Measurements from ENCODE around the gene SELENBP1.

The SELENBP1 gene

DNA sequence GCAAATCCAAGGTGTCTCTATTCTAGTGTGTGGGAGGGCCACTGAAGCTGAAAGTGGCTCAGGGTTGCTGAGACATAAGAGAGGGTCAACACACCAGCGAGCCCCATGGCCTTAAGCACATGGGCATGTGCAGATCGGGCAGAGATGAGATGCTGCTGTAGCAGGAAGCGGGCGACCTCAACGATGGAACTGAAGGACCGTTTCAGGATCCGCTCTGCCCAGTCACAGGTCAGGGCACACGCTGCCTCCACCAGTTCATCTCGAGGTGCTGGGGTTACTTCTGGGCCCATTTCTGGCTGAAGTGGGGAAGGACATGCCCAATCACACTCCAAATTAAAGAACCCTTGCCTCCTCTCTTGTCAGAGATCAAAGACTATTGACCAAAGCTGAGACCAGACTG lies 28.9 kb downstream of the SELENBP1 start:
- DNase-seq: no peak

DNA sequence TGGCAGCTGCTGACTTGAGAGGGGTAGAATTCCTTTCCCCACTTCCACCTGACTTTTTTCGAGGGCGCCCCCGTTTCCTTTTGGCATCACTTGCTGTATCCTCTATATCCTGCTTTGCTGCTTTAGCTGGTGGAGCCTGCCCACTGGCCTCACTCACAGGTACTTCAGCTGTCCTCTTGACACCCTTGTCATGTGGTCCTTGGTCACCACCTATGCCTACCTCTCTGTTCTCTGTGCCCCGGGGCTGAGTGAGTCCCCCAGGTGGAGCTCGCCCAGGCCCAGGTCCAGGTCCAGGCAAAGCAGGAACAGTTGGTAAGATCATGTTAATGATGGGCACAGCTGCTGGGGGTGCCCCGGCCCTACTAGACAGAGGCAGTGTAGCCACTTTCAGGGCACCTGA lies 29.9 kb downstream of the SELENBP1 start:
- DNase-seq: no peak

DNA sequence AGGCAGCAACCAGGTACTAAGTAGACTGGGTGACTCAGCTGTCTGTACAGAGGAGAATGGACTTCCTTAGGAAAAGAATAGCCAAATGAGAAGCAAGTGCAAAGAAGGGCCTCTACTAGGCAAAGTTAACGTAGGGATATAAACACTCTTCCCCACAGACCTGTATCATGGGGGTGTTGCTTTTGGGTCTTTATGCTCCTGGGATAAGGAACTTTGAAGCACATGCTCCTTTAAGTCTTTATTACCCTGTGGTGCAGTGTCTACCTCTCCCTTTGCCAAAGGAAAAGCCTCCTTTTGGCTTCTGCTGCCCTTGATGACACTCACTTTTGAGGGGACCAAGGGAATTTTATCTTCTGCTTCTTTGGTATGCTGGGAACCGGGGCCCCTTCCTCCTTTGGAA lies 30.5 kb downstream of the SELENBP1 start:
- no peak for DNase-seq

DNA sequence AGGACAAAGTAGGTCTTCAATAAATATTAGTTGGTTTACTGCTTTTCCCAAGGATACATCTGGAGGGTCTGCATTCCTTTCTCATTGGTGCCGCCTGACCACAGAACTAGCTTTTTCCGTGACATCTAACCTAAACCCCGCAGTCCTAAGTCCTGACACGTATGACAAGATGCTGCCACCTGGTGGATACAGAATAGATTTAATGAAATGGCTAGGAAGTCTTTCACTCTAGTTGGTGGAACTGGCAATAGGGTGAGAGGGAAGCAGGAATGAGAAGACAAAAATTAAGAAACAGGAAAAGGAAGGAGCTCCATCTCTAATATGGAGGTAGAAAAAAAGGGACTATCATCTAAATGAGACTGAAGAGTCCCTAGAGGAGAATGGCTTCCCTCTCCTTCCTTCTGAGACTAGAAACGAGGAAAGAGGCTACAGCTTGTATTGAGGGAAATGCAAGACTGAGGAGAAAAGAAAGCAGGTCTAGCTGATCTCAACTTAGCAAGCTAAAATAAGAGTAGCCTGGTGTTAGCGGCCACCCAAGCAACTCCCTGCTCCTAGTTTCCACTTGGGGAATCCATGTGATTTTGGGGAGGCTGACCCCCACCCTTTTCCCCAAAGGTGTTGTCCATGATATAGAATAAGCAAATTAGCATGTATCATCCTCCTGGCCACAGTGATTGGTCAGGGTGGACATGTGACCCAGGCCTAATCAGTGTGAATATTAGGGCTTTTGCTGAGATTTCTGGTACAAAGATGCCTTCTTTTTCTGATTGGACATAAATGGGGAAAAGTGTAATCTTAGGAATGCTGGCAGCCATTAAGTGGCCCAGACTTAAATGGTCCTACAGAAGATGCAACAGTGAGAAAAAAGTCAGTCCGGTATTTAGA lies 31.4 kb downstream of the SELENBP1 start:
- DNase-seq: peak in 2 of 4 experiments; percentile 7 to 9

DNA sequence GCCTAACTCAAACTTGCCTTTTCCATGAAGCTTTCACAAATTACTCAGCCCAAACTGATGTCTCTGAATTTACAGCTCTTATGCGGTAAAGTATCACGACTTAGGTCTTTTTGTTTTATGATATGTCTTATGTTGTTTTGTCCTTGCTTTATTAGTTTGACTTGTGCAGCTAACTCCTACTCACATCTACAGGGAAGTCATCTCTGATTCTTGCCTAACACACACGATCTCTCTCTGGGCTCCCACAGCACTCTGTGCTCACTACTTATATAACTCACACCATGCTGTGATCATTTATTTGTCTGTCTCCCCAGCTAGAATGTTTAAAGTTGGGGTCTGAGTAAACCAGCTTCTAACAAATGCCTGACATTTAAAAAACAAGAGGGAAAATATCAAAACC lies 35.9 kb downstream of the SELENBP1 start:
- no peak for DNase-seq

DNA sequence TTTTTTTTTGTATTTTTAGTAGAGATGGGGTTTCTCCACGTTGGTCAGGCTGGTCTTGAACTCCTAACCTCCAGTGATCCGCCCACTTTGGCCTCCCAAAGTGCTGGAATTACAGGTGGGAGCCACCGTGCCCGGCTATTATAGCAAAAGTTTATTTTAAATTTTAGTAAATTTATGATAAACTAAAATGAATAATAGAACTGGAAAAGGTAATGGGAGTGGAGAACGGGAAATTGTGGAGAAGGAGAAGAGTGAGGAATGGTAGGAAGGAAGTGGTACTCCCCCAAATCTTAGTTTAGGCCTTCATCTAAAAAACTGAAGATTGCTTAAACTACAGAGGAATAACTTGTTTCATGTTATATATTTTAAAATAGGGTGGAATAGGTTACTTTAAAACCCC lies 37.7 kb downstream of the SELENBP1 start:
- DNase-seq: no peak

DNA sequence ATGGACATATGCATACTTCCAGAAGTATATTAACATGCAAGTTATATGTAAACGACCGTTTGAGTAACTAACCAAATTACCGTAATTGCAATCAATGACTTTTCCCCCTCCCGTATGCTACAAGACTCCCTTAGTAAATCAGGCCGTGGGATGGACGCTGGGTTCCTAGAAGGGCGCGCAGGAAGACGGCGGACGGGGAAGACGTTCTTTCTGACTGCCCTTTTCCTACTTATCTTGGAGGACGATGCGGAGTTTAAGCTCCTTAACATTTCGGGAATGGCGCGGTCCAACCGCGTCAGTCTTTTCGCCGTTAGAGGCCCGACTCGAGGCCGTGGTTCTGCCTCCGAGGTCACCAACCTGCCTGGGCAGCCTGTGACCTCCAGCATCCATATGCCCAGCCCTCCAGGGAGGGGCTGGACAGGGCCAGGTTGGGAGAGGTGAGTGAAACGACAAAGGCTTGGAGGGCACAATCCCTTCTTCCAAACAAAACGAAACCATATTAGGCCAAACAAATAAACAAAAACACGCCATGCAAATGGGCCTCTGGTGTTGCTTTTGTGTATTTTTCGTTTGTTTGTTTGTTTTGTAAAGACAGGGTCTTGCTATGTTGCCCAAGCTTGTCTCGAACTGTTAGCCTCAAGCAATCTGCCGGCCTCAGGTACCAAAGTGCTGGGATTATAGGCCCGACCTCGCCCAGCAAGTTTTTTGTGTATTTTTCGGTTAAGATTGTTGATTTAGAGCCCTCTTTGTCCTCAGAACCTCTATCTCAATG lies 44.4 kb downstream of the SELENBP1 start:
- no peak for DNase-seq

DNA sequence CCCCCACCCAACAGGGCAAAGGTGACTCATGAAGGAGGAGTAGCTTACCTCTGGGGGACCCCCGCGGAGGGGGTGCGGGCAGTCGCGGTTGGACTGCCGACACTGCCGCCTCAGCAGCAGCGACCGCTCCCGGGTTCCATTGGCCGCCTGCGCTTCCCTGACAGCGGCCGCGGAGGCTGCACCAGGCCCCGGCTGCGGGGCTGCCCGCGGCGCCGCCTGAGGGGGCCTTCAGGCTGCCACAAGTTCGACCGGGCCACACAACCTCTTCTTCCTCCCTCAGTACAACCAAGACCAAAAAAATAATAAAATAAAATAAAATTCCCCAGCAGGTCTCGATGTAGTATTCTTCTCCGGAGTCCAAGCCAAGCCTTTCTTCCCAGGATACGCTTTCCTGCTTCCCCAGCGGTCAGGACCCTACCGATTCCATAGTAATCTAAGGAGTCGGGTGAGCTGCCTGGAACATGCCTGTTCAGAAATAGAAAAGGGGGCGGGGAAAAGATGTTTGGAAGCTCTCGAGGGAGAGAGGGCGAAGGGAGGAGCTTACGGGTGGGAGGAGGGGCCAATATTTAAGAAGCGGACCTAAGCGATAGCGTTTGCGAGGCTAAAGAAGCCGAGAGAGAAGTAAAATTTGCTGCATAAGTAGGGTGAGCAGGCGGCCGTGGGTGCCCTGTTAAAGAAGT lies 45.1 kb downstream of the SELENBP1 start, which contains the start of gene PI4KB:
TSS of gene PI4KB (minus strand) at position 194 of the 680 bp plus-strand sequence. CDS start 10,935 bp downstream, outside the sequence.
- DNase-seq: peak; percentile 53 to 72 (median 66)

DNA sequence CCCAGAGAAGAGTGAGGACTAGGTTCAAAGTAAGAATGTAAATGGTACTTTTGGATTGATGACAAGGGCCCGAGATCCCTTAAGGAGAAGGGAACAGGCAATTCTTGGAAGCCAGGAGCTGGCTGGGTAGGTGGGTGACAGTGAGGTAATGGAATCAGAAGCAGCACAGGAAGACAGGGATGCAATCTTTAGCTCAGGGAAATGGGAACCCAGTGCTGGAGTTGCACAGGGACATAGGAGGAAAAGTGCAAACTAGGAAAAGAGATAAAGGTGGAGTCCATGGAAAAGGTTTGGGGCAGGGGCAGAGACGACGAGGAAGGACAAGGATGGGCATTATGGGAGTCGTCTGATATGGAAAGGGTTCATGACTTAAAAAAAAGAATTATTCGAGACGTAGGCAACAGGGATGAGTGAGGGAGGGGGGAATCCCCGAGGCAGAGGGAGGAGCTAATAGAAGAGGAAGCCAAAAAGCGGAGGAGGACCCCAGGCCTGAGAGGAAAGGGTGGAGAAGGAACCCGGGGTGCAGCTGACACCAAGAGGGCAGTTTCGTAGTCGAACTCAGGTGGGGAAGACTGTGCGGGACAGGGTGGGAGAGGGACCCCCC lies 45.8 kb downstream of the SELENBP1 start:
- DNase-seq: no peak

DNA sequence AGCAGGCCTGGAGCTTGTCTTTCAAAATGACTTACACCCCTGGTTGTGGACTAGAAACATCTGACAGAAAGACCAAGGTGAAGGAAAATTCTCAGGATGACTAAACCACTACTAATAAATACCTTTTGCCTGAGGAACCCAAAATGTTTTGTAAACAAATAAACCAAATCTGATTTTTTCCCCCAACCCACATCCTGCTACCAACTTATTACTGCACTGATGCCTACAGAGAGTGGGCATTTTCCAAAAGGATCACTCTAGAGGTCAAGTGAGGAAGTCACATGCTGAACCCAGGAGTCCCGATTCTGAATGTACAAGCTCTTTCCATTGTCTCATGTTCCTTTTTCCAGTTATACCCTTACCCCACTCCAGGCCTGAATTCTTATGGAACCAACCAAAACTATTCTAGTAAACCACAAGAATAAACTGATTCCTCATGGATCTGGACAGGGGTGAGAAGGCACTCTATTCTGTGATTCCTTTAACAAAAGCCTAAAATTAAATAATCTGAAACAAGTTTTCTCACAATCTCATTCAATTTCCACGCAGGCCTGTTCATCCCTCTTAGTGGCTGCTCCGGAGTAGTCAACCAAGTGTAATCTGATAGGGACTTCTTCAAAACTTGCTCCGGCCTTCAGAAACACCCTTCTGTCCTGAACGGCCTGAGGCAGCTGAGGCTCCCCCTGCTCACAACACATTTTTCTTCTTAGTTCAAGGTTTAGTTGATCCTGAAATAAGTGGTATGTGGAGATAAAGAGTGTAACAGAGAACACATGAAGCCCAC lies 46.7 kb downstream of the SELENBP1 start:
- no peak for DNase-seq

DNA sequence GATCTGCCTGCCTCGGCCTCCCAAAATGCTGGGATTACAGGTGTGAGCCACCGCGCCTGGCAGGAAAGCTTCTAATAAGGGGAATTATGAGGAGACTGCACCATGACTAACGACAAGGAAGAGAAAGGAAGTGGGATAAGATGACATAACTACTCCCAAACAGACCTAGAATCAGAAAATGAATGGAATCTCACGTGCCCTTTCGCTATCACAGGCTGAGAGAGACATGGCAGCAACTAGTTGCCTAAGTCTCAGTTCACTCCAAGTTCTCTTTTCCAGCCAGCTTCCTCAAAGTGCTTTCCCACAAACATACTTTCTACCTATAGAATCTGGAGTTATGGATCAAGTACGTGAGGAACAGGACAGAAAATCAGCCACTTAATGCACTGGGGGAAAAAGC lies 47.3 kb downstream of the SELENBP1 start:
- DNase-seq: no peak

DNA sequence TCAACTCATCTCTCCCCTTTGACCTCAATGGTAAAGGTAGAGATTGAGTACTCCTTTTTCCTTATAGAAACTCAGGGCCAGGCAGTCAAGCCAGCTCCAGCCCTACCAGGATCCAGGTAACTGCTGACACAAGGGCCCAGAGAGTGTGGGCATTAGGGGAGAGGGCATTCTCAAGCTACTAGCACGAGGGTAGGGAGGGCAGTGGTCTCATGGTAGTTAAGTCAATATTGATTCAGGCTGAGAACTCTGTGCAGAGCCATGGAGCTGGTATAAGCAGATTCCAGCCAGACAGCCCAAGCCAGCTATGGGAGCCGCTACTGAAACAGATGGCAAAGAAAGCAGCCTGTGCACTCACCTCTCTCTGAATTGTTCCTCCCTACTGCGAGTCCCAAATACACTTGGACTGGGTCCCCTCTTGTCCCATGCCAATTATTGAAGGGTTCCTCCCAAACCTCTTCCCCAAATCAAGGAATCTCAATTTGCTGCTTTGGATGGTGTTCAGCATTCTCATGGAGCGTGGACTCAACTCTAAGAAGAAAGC lies 48.0 kb downstream of the SELENBP1 start:
- no peak for DNase-seq

DNA sequence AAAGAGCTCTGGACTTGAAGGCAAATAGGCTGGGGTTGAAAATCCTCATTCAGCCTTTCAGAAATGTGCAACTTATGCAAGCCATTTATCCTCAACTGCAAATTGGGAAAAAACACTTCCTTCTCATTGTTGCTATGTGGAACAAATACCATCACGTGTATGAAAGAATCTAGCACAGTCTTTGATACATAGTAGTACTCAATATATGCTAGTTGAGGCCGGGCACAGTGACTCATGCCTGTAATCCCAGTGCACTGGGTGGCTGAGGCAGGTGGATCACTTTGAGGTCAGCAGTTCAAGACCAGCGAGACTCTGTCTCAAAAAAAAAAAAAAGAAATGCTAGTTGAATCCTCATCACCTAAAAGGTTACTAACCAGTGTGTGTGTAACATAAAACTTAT lies 53.5 kb downstream of the SELENBP1 start:
- DNase-seq: no peak

DNA sequence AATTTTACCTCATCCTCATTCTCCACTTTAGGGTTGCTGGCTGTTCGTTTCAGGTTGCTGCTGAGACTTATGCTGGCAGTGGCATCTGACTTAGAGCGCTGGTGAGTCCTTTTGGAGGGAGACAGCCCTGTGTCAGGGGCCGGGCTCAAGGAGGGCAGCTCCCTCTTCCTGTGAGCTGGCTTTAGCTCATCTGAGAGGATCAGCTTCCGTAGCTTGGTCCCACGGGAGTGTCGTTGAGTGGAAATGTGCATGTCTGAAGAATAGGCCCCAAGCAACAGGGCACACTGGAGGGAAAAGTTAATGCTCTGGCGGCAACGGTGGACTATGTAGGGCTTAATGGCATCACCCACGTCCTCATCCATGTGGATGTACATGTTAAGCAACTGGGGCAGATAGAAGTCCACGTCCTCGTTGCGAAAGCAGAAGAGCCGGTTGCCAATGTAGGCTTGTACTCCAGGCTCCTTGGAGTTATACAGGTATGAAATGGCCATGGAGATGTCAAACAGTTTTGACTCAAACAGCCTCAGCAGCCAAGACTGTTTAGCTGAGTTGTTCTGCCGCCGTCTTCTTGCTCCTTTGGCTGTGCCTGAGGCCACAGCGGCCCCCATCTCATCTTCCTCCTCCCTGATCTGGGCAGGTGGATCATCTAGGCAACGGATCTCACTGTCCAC lies 56.8 kb downstream of the SELENBP1 start:
- no peak for DNase-seq

Data from activated naive CD4-positive, alpha-beta T cell (primary cell).